GM19397 (cell line): ENCODE results near the gene COX4I2.

ENCODE experiments used
- ATAC-seq: cut with Tn5 transposase; IDR thresholded peaks from one replicate; pipeline ENCODE4 v1.9.1; 2021; ENCODE audit warnings: mild to moderate bottlenecking, moderate library complexity; ENCODE audit not compliant: unreplicated experiment

The COX4I2 gene

GRCh38 chr20:31674895-31675827 lies 37.4 kb downstream of the COX4I2 start:
- peak; percentile 66 for ATAC-seq

- peak; percentile 45 for ATAC-seq
Measured at GRCh38 chr20:31675828-31676608, 38.3 kb downstream of the COX4I2 start.

DNA sequence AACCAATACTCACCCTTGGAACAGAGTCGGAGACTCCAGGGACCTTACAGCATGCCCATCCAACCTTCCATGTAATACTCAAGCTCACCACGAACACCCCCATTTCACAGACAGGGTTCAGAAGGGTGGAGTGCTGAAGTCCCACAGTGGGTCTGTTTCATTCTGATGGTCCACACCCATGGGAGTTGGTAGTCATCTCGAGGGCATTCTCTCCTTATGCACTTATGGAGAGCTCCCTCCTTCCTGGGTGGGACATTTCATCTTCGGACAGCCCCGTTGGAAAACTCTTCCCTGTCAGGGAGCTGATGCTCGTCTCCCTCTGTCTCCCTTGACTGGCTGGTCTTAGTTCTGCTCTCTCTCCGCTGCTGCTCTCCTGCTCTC lies 38.9 kb downstream of the COX4I2 start:
- no peak for ATAC-seq

DNA sequence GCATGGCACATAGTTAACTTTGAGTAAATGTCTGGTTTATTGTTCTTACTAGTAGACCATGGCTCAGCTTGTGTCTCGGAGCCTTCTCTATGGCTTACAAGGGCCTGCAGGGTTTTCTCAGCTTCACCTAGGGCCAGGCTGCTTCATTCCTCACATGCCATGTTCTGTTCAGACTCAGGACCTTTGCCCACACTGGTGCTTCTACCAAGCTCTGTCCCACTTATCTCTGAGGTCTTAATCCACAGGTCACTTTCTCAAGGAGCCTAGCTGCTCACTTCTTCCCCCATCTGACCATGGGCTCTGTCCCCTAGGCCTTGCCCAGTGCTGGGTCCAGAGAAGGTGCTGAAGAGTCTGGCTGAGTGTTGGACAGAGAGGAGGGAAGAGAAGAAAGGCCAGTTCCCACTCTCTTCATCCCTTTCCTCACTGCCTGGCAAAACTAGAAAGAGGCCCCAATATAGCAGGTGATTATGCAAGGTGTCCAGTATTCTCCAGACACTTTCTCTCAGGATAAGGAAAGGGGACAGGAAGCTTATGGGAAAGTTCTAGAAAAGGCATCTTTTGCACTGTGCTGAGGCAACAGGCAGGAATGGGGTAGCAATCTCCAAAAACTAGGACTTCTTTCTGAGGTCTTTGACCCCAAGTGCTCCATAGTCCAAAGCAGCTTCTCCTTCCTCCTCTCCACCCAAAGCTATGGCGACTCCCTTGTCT lies 40.0 kb downstream of the COX4I2 start:
- no peak for ATAC-seq

GRCh38 chr20:31678389-31679356 lies 41.0 kb downstream of the COX4I2 start:
- no peak for ATAC-seq

DNA sequence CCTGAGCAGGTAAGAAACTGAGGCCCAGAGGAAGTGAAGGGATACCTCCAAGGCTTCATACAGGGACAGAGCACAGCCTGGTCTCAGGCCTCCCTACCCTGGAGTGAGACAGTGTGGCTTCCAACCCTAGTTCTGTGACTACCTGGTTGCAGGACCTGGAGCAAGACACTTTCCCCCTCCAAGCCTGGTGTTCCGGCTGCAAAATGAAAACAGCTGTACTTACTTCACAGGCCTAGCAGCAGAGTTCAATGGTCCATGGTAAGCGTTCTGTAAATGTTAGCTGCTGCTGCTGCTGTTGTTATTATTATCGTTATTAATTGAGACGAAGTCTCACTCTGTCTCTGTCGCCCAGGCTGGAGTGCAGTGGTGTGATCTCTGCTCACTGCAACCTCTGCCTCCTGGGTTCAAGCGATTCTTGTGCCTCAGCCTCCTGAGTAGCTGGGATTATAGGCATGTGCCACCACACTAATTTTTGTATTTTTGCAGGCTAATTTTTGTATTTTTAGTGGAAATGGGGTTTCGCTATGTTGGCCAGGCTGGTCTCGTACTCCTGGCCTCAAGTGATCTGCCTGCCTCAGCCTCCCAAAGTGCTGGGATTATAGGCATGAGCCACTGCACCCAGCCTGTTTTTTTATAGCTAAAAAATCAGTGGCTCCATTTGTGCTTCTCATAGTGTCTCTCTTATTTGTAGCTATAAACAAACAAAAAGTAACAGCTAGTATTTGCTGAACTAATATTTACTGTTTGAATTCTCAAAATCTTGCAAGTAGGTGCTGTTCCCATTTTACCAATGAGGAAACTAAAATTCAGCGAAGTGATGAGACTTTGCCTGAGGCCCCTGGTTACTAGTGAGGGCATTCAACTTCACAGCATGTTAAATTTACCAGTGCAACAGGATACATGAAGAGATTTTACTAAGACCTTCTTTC lies 41.9 kb downstream of the COX4I2 start:
- no peak for ATAC-seq

- ATAC-seq = no peak
Measured at GRCh38 chr20:31680286-31681127, 42.8 kb downstream of the COX4I2 start.

DNA sequence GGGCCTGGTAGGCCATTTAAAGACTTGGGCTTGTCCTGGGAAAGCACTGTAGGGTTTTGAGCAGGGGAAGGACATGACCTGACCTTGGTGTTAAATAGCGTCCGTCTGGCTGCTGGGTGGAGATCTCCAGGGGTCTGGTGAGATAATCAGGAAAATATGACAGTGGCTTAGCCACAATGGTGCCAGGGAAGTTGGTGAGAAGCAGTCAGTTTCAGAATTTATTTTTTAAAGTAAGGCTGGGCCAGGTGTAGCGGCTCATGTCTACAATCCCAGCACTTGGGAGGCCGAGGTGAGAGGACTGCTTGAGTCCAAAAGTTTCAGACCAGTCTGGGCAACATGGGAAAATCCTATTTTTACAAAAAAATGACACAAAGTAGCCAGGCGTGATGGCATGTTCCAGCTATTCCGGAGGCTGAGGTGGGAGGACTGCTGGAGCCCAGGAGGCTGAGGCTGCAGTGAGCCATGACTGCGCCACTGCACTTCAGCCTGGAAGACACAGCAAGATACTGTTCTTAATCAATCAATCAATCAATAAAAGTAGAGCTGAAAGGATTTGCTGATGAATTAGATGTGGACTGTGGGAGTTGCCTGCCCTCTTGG lies 43.5 kb downstream of the COX4I2 start:
- ATAC-seq = no peak

DNA sequence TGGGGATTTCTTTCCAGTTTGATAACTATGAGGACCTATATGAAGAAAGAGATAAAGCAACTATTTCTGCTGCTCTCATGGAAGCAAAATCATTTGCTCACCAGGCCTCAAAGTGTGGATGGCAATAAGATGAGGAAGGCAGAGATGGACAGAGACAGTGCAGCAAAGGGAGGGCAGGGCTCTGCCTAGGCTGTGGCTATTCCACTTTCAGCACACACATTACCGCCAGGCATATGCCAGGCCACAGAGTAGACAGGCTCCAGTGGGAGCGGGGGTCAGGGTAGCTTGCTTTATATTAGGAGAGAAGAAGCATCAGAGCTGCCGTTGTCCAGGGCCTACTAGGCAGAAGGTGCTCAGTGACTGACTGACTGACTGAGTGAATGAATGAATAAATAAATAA lies 44.1 kb downstream of the COX4I2 start:
- ATAC-seq = no peak

DNA sequence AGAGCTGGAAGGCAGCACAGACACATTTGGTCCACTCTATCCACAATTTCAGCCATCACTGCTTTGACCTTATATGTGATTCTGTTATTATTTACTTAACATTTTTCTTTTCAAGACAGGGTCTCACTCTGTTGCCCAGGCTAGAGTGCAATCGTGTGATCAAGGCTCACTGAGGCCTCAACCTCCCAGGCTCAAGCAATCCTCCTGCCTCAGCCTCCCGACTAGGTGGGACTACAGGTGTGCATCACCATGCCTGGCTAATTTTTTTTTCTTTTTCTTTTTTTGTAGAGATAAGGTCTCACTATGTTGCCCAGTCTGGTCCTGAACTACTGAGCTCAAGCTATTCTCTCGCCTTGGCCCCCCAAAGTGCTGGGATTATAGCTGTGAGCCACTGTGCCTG lies 44.6 kb downstream of the COX4I2 start:
- no peak for ATAC-seq

DNA sequence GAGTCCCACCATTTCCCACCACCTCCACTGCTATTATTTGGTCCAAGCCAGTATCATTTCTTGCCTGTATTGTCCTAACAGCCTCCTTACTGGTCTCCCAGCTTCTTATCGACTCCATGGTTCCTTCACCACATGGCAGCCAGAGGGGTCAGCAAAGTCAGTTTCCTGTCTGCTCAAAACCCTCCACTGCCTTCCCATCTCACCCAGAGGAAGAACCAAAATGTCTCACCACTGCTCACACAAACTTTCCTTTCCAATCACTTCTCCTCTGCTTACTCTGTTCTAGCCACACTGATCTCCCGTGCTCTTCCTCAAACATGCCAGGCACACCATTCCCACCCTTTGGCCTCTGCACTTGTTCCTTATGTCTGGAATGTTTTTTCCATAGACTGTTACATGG lies 45.2 kb downstream of the COX4I2 start:
- ATAC-seq = no peak

DNA sequence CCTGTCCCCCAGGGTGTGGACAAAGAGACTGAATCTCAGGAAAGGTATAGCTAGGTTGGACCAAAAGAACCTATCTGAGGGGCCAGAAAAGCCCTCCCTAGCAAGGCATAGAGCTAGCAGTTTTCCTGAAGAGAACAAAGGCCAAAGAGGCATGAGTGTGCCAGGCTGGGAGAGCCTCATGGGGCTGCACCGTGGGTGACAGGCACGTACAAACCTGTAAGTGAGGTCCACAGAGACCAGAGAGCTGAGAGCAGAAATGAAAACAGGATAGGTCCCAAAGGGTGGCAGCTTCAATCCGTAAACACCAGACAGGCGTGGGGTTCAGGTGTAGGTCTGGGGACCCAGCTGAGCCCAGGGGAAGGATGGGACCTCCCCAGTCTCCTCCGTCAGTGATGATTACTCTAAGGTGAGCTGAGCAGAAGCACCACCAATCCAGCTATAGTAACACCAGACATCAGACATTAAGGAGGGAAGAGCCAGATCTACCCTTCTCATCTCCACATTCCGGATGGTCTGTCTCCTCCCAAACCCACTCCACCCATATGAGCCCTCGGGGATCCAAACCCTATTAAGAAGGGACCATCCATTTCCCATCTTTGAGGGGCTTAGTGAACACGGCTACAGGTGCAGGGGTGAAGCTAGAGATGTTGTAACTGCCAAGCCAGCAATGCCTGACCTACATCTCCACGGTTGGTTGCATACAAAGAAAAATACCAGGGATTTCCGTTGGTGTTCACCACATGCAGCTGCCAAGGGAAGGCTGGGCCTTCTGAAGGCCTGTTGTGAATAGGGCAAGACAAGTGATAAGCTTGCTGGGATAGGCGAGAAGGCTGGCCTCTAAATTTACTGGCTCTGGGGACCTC lies 46.7 kb downstream of the COX4I2 start:
- ATAC-seq = no peak

- no peak for ATAC-seq
Measured at GRCh38 chr20:31685853-31686643, 48.3 kb downstream of the COX4I2 start.

- ATAC-seq = no peak
Measured at GRCh38 chr20:31687777-31688176, 50.1 kb downstream of the COX4I2 start.

- no peak for ATAC-seq
Measured at GRCh38 chr20:31689141-31689540, 51.4 kb downstream of the COX4I2 start.

DNA sequence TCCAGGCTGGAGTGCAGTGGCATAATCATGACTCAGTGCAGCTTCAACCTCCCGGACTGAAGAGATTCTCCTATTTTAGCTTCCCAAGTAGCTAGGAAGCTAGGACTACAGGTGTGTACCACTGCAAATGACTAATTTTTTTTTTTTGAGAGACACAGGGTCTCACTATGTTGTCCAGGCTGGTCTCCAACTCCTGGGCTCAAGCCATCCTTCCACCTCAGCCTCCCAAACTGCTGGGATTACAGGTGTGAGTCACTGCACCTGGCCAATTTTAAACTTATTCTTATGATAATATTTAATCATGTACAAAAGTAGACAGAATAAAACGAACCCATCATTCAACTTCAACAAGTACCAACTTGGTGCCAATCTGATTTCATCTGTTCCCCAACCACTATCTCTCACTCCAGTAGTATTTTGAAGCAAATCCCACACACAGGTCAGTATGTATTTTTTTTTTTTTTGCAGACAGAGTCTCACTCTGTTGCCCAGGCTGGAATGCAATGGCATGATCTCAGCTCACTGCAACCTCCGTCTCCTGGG lies 52.5 kb downstream of the COX4I2 start:
- no peak for ATAC-seq
